ENCODE measurements around the gene PTPN4. TPM values are rescaled to one million over a fixed set of nuclear protein-coding genes. Genes with fewer than 3 reads are reported as not detected.

The PTPN4 gene
- total RNA-seq, 2 experiments from 2014 or later = 32.9 to 34.7 TPM

GRCh38 chr2:119768742-119769141, 9.0 kb downstream of the PTPN4 start:
- H3K4me3 Mint-ChIP-seq = no peak overlapping the region
- no peaks in the 10 kb centered on the region for H3K27me3 Mint-ChIP-seq
- H3K4me1 Mint-ChIP-seq = peaks cover 38% of the 10 kb centered on the region
- DNase-seq = no peak
- H3K27ac Mint-ChIP-seq = no peak overlapping the region
- peaks cover 13% of the 10 kb centered on the region for H3K36me3 Mint-ChIP-seq
- no peaks in the 10 kb centered on the region for H3K9me3 Mint-ChIP-seq

DNA sequence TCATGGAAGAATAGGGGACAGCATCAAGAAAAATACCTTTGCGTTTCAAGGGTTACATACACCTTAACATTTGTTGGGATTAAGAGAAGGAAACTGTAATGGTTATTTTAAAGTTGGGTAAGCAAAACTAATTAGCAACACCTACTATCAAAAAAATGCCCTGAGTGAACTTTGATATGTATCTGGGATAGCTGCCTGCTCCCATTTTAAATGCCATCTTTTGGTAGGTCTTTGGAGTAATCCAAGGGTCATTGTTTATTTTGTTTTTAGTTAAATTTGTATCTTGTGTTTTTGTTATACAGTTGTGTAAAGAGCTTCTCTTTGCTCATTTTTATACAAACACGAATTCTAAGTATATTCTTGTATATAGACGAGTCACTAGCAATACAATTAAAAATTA, 9.9 kb downstream of the PTPN4 start:
- Mint-ChIP-seq H3K27me3 (no peaks in the 10 kb centered on the region), H3K4me3 (no peak overlapping the region), H3K9me3 (peaks cover 1% of the 10 kb centered on the region), H3K36me3 (peaks cover 19% of the 10 kb centered on the region), H3K27ac (no peak overlapping the region), H3K4me1 (peaks cover 35% of the 10 kb centered on the region)
- no peak for DNase-seq

DNA sequence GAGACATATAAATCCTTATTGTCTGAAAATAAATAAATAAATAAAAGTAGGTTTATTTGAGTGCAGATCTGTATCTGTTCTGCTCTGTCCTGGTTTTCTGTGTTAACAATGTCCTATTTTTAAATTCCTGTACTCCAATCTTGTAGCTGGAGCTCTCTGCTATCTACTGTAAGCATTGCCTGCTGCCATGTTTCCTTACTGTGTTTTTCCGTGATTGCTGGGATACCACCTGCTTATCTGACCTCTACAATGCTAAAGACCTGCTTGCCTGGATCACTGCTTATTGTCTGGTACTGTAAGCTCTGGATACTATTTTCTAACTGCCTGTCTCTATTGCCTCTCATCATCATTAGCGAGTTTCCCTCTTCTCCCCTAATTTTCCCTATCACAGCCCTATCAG, 11.6 kb downstream of the PTPN4 start:
- Mint-ChIP-seq H3K9me3 (peaks cover 1% of the 10 kb centered on the region), H3K4me3 (no peak overlapping the region), H3K27me3 (no peaks in the 10 kb centered on the region), H3K36me3 (peaks cover 19% of the 10 kb centered on the region), H3K27ac (no peak overlapping the region), H3K4me1 (peaks cover 35% of the 10 kb centered on the region)
- no peak for DNase-seq

DNA sequence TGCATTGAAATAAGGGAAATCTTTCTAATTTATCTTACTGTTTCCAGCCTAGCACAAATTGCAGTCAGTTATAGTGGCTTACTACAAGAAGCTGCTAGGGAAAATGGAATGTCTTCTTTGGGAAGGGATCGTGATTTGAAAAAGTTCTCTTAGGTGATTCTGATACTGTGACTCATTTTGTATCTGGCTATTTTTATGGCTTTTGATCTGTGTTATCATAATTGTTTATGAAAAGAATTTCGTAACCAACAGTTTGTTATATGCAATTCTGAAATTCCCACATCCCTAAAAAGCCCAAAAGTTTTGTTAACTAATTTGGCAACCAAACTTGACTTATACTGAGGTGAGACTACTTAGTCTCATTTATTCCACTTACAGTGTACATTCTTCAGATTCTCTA, 12.4 kb downstream of the PTPN4 start:
- no peaks in the 10 kb centered on the region for H3K27me3 Mint-ChIP-seq
- H3K36me3 Mint-ChIP-seq = peaks cover 23% of the 10 kb centered on the region
- H3K9me3 Mint-ChIP-seq = peaks cover 1% of the 10 kb centered on the region
- H3K27ac Mint-ChIP-seq = no peak overlapping the region
- no peak for DNase-seq
- H3K4me1 Mint-ChIP-seq = peaks cover 33% of the 10 kb centered on the region
- H3K4me3 Mint-ChIP-seq = no peak overlapping the region

- Mint-ChIP-seq H3K4me3 (no peak overlapping the region), H3K36me3 (peaks cover 23% of the 10 kb centered on the region), H3K4me1 (peaks cover 33% of the 10 kb centered on the region), H3K9me3 (peaks cover 1% of the 10 kb centered on the region), H3K27ac (no peak overlapping the region), H3K27me3 (no peaks in the 10 kb centered on the region)
- DNase-seq = no peak
Observed at GRCh38 chr2:119772767-119773166, 13.0 kb downstream of the PTPN4 start.

GRCh38 chr2:119774026-119774425, 14.3 kb downstream of the PTPN4 start:
- no peak for DNase-seq
- Mint-ChIP-seq H3K27me3 (no peaks in the 10 kb centered on the region), H3K27ac (no peak overlapping the region), H3K9me3 (peaks cover 1% of the 10 kb centered on the region), H3K4me3 (no peak overlapping the region), H3K4me1 (peaks cover 38% of the 10 kb centered on the region), H3K36me3 (peaks cover 23% of the 10 kb centered on the region)

DNA sequence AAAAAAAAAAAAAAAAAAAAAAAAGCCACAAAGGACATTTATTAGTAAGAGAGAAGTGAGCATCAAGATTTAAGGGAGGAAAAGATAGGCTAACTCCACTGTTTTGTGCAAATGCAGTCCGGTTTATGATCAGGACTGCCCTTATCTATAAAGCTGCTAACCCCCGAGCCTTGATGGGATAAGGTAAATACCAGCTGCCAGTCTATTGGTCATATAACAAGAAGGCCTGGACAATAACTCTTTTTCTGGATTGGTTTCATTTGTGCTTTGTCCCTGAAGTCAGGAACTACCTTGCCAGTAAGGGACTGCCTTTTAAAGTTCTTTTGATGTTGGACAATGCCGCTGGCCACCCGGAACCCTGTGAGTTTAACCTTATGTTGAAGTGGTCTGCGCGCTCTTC, 15.4 kb downstream of the PTPN4 start:
- Mint-ChIP-seq H3K4me3 (no peak overlapping the region), H3K4me1 (peaks cover 38% of the 10 kb centered on the region), H3K36me3 (peaks cover 25% of the 10 kb centered on the region), H3K9me3 (peaks cover 1% of the 10 kb centered on the region), H3K27ac (no peak overlapping the region), H3K27me3 (no peaks in the 10 kb centered on the region)
- DNase-seq = no peak

DNA sequence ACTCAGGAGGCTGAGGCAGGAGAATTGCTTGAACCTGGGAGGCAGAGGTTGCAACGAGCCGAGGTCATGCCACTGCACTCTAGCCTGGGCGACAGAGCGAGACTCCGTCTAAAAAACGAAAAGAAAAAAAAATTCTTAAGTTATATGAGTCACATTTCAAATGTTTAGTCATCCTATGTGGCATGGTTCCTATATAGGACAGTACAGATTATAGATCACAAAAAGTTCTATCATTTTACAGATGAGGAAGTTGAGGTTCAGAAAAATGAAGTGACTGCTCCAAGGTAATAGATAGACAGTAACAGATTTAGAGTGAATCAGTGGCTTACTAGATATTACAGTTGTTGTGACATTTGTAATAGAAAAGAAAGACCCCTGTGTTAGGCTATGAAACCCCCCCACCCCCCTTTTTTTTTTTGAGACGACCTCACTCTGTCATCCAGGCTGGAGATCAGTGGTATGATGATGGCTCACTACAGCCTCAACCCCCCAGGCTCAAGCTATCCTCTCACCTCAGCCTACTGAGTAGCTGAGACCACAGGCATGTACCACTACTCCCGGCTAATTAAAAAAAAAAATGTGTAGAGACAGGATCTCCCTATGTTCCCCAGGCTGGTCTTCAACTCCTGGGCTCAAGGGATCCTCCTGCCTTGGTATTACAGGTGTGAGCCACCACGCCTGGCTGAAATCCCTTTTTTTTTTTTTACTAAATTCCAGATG, 22.7 kb downstream of the PTPN4 start:
- H3K27me3 Mint-ChIP-seq = no peaks in the 10 kb centered on the region
- H3K4me1 Mint-ChIP-seq = peaks cover 35% of the 10 kb centered on the region
- H3K4me3 Mint-ChIP-seq = no peak overlapping the region
- DNase-seq = no peak
- H3K9me3 Mint-ChIP-seq = no peaks in the 10 kb centered on the region
- H3K36me3 Mint-ChIP-seq = peaks cover 9% of the 10 kb centered on the region
- no peak overlapping the region for H3K27ac Mint-ChIP-seq

- Mint-ChIP-seq H3K27ac (no peak overlapping the region), H3K27me3 (no peaks in the 10 kb centered on the region), H3K4me1 (peaks cover 30% of the 10 kb centered on the region), H3K36me3 (peaks cover 19% of the 10 kb centered on the region), H3K4me3 (no peak overlapping the region), H3K9me3 (peaks cover 4% of the 10 kb centered on the region)
- no peak for DNase-seq
Observed at GRCh38 chr2:119784876-119785275, 25.2 kb downstream of the PTPN4 start.

GRCh38 chr2:119786295-119786694, 26.6 kb downstream of the PTPN4 start:
- no peak for DNase-seq
- Mint-ChIP-seq H3K9me3 (peaks cover 11% of the 10 kb centered on the region), H3K36me3 (peaks cover 26% of the 10 kb centered on the region), H3K27ac (no peak overlapping the region), H3K4me3 (no peak overlapping the region), H3K27me3 (no peaks in the 10 kb centered on the region), H3K4me1 (peaks cover 23% of the 10 kb centered on the region)

DNA sequence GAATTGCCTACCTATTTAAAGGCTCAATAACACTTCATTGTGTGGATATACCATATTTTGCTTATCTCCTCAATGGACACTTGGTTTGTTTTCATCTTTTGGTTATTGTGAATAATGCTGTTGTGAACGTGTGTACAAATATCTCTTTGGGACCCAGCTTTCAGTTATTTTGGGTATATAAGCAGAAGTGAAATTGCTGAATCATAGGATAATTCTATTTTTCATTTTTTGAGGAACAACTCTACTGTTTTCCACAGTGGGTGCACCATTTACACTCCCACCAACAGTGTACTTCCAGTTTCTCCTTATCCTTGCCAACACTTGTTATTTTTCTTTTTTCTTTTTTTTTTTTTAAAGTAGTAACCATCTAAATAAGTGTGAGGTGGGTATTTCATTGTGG, 29.0 kb downstream of the PTPN4 start:
- Mint-ChIP-seq H3K27me3 (no peaks in the 10 kb centered on the region), H3K4me3 (no peak overlapping the region), H3K9me3 (peaks cover 25% of the 10 kb centered on the region), H3K27ac (no peak overlapping the region), H3K4me1 (peaks cover 21% of the 10 kb centered on the region), H3K36me3 (peaks cover 44% of the 10 kb centered on the region)
- DNase-seq = no peak

- no peak overlapping the region for H3K4me3 Mint-ChIP-seq
Observed at GRCh38 chr2:119790466-119790865, 30.7 kb downstream of the PTPN4 start.

DNA sequence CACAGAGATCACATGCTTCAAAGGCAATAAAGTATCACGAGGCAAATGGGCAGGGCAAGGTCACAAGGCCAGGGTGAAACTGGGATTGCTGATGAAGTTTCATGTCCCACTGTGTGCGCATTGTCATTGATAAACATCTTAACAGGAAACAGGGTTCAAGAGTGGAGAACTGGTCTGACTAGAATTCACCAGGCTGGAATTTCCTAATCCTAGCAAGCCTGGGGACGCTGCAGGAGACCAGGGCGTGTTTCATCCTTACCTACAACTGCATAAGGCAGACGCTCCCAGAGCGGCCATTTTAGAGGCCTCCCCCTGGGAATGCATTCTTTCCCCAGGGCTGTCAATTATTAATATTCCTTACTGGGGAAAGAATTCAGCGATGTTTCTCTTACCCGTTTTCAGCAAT, 33.2 kb downstream of the PTPN4 start:
- H3K27me3 Mint-ChIP-seq = no peaks in the 10 kb centered on the region
- no peak for DNase-seq
- peaks cover 53% of the 10 kb centered on the region for H3K36me3 Mint-ChIP-seq
- H3K4me3 Mint-ChIP-seq = no peak overlapping the region
- no peak overlapping the region for H3K27ac Mint-ChIP-seq
- H3K9me3 Mint-ChIP-seq = peaks cover 25% of the 10 kb centered on the region
- peaks cover 17% of the 10 kb centered on the region for H3K4me1 Mint-ChIP-seq

More at GRCh38 chr2:119790466-119790865, 30.7 kb downstream of the PTPN4 start:
- H3K27me3 Mint-ChIP-seq = no peaks in the 10 kb centered on the region
- no peak for DNase-seq
- peaks cover 54% of the 10 kb centered on the region for H3K36me3 Mint-ChIP-seq
- peaks cover 25% of the 10 kb centered on the region for H3K9me3 Mint-ChIP-seq
- H3K27ac Mint-ChIP-seq = no peak overlapping the region
- H3K4me1 Mint-ChIP-seq = peaks cover 18% of the 10 kb centered on the region

DNA sequence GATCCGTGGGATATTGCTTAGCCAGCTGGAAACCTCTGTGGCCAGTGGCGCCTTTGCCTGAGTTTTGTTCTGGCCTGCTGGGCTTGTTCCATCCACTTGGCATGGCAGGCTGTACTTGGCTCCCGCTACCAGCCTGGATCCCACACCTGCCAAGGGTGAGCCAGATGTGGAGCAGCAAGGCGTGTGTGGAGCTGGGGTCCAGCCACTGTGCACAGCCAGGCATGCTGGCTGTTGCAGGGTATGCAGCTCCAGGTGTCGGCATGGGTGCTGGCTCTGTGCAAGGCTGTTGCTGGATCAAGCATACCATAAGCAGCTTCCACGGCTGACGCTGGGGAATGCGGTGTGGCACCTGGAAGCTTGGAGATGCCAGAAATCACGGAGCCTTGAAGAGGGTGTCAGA, 34.5 kb downstream of the PTPN4 start:
- DNase-seq = no peak
- Mint-ChIP-seq H3K4me1 (peaks cover 26% of the 10 kb centered on the region), H3K27me3 (no peaks in the 10 kb centered on the region), H3K27ac (no peak overlapping the region), H3K36me3 (peaks cover 48% of the 10 kb centered on the region), H3K9me3 (peaks cover 23% of the 10 kb centered on the region), H3K4me3 (no peak overlapping the region)

DNA sequence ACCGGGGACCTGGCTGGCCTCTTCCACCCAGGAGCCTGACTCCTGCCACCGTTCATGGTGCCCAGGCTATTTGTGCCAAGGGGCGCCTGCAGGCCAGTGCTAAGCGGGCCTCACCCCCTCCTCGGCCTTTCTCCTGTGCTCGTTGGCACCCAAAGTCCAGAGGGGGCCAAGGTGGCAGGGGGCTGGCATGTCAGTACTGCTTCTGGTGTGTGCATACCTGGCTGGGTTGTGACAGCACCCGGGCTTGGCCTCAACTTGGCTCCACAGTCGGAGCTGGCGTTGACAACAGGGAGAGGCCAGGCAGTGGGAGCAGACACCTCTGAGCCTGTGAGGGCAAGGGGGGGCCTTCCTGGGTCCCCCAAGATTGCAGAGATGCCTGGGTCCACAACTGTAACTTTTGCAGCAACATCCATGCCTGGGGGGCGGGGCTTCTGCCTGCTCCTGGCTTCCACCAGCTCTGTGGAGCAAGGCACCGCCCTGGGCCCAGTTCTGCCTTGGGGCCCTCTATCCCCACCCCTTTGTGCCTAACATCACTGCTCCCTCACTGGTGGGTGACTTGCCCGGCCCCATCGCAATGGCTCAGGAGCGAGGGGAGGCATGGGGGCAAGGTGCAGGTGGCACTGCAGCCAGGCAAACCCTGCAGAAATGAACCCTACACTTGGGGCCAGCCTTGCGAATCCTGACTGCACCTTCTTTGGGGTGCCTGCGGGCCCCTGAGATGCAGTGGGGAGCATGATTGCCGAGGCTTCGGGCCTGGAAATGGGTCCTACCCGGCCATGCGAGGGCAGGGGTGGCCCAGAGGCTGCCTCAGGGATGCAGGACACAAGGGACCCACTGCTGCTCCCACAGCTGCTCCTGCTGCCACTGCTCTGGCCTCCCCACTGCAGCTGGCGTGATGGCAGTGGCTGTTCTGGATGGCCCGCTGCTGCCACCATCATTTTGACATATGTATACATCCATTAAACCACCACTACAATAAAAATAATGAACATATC, 35.9 kb downstream of the PTPN4 start:
- peaks cover 36% of the 10 kb centered on the region for H3K4me1 Mint-ChIP-seq
- DNase-seq = no peak
- H3K27me3 Mint-ChIP-seq = no peaks in the 10 kb centered on the region
- no peak overlapping the region for H3K27ac Mint-ChIP-seq
- peaks cover 36% of the 10 kb centered on the region for H3K36me3 Mint-ChIP-seq
- H3K9me3 Mint-ChIP-seq = peaks cover 18% of the 10 kb centered on the region
- no peak overlapping the region for H3K4me3 Mint-ChIP-seq
